Spleen (tissue), 7 donors: ENCODE measurements around the gene PNPLA1.

Experiments
- CTCF ChIP-seq, 11 experiments: fragments of 200-600 bp in 7 of 11; fragments of 450-650 bp in 4 of 11; sonication (generic) in 4 of 11; IDR thresholded peaks in 8 of 11; conservative IDR thresholded peaks in 3 of 11; 1 replicate in 7 of 11; 2 replicates in 4 of 11; pipeline versions ENCODE4 v1.4.0 to v1.8.0; 2016 to 2021; ENCODE audit warnings: antibody characterized with exemption in 11 of 11, inconsistent platforms in 4 of 11, mild to moderate bottlenecking in 1 of 11
- POLR2AphosphoS5 ChIP-seq, 3 donors: sonication (generic); formaldehyde crosslinking; IDR thresholded peaks; one replicate each; pipeline ENCODE4 v1.5.1; 2017; ENCODE audit warnings: antibody characterized with exemption in 3 of 3
- donor health status: DM: no; HTN: no; CAD: no; lungs with moderate emphysema.
- donor health status: DM: no; HTN: no; CAD: no.
- donor health status: DM: no; HTN: no; CAD: no.

GRCh38 chr6:36221674-36222073, 48.2 kb upstream of the PNPLA1 start:
- no peak for TF ChIP-seq CTCF (IDR thresholded peaks at IDR 0.05 in 8 of 11, conservative IDR thresholded peaks at IDR 0.05 in 3 of 11)
- no peak for TF ChIP-seq POLR2AphosphoS5 (IDR thresholded peaks at IDR 0.05)
